ENCODE measurements around the gene DCAF8L1. TPM values are rescaled to one million over a fixed set of nuclear protein-coding genes. Genes with fewer than 3 reads are reported as not detected.
"Not testable (repeated sequence)": the region's sequence is repeated elsewhere in the genome, so short reads cannot be mapped to it uniquely, and the experiment has no call there.

Gene DCAF8L1
- total RNA-seq, 1 experiment from 2014 or later: not detected

GRCh38 chrX:27966492-27966891 lies 14.8 kb downstream of the DCAF8L1 start:
- no peak overlapping the region for H3K23ac ChIP-seq (ENCODE audit: insufficient read length, low read depth, low read length)
- no CpG with 5 or more reads among the region's 1 CpG for WGBS (ENCODE audit: extremely low coverage, insufficient read length, low lambda C conversion rate)
- H3K36me3 Mint-ChIP-seq (ENCODE audit: insufficient read depth in 1 of 3, low read depth in 3 of 3): peaks cover 10 to 12% (median 12%) of the 10 kb centered on the region in 3 experiments
- no peak overlapping the region for H2BK120ac ChIP-seq (ENCODE audit: low read depth, low read length, poor library complexity, severe bottlenecking)
- H3K4me1 ChIP-seq (ENCODE audit: insufficient read depth, low read length): no peaks in the 10 kb centered on the region
- no peak overlapping the region for H2AFZ ChIP-seq (ENCODE audit: low read length)
- H3K23me2 ChIP-seq (ENCODE audit: insufficient read length, low read depth, low read length, poor library complexity, severe bottlenecking): no peaks in the 10 kb centered on the region
- H4K8ac ChIP-seq (replicated peaks; ENCODE audit: insufficient read length, low read depth, low read length): no peak overlapping the region
- no peaks in the 10 kb centered on the region for H3K27me3 ChIP-seq (ENCODE audit: insufficient read depth, low read length)
- no peak overlapping the region for H4K91ac ChIP-seq (ENCODE audit: insufficient read length, low read depth, low read length)
- no peak overlapping the region for H2BK15ac ChIP-seq (ENCODE audit: low read depth, low read length)
- H3K4me2 ChIP-seq (ENCODE audit: insufficient read depth, insufficient read length, low read length): no peak overlapping the region
- H3T11ph ChIP-seq (ENCODE audit: low read length): no peak overlapping the region
- no peak overlapping the region for H3K27ac ChIP-seq (ENCODE audit: insufficient read length, low read depth, low read length)
- no peak overlapping the region for H3K4me3 Mint-ChIP-seq
- H3K27me3 Mint-ChIP-seq (ENCODE audit: low read depth): no peaks in the 10 kb centered on the region; the same call in 1 of the 2 replicates
- no peak overlapping the region for H3K27ac Mint-ChIP-seq
- no peak overlapping the region for H3K56ac ChIP-seq (ENCODE audit: insufficient read length, low read depth, low read length)
- H4K5ac ChIP-seq (ENCODE audit: insufficient read length, low read depth, low read length): no peak overlapping the region
- no peaks in the 10 kb centered on the region for H3K79me1 ChIP-seq (ENCODE audit: insufficient read depth, low read depth, low read length, poor library complexity, severe bottlenecking)
- no peak overlapping the region for H3K9ac ChIP-seq (ENCODE audit: extremely low read depth, insufficient read length, low read length)
- DNase-seq: no peak
- no peak overlapping the region for H2AK5ac ChIP-seq (ENCODE audit: insufficient read length, low read length)
- H3K4ac ChIP-seq (ENCODE audit: low read depth, low read length): no peak overlapping the region
- no peaks in the 10 kb centered on the region for H4K20me1 ChIP-seq (ENCODE audit: control insufficient read depth, insufficient read depth, insufficient read length)
- H3K9me3 Mint-ChIP-seq: peaks cover 65 to 77% of the 10 kb centered on the region in 2 experiments
- no peak overlapping the region for H3K18ac ChIP-seq (ENCODE audit: insufficient read length, low read depth, low read length)
- H3K14ac ChIP-seq (ENCODE audit: insufficient read depth, low read length): no peak overlapping the region
- H2BK12ac ChIP-seq (ENCODE audit: insufficient read length, low read depth, low read length): no peak overlapping the region
- no peaks in the 10 kb centered on the region for H3K79me2 ChIP-seq (ENCODE audit: insufficient read depth, low read length)
- H2BK5ac ChIP-seq (ENCODE audit: insufficient read length, low read length): no peak overlapping the region
- H3K9me3 ChIP-seq (ENCODE audit: control insufficient read depth, low read depth, low read length): peaks cover 10% of the 10 kb centered on the region
- no peak for TF ChIP-seq CTCF (conservative IDR thresholded peaks at IDR 0.05)
- no peak overlapping the region for H2BK20ac ChIP-seq (ENCODE audit: low read depth, low read length, poor library complexity, severe bottlenecking)
- no peaks in the 10 kb centered on the region for H3K4me1 Mint-ChIP-seq

- H3K14ac ChIP-seq (ENCODE audit: insufficient read depth, low read length); H3T11ph ChIP-seq (ENCODE audit: low read length); H2BK15ac ChIP-seq (ENCODE audit: low read depth, low read length); H3K27ac ChIP-seq (ENCODE audit: insufficient read length, low read depth, low read length); H4K20me1 ChIP-seq (ENCODE audit: control insufficient read depth, insufficient read depth, insufficient read length); H2BK20ac ChIP-seq (ENCODE audit: low read depth, low read length, poor library complexity, severe bottlenecking); H3K4ac ChIP-seq (ENCODE audit: low read depth, low read length); H3K4me3 Mint-ChIP-seq; H4K8ac ChIP-seq (replicated peaks; ENCODE audit: insufficient read length, low read depth, low read length); H3K4me1 Mint-ChIP-seq; H3K56ac ChIP-seq (ENCODE audit: insufficient read length, low read depth, low read length); H4K91ac ChIP-seq (ENCODE audit: insufficient read length, low read depth, low read length); H3K27me3 ChIP-seq (ENCODE audit: insufficient read depth, low read length); H3K4me2 ChIP-seq (ENCODE audit: insufficient read depth, insufficient read length, low read length); DNase-seq; H2AFZ ChIP-seq (ENCODE audit: low read length); H2AK5ac ChIP-seq (ENCODE audit: insufficient read length, low read length); H3K79me1 ChIP-seq (ENCODE audit: insufficient read depth, low read depth, low read length, poor library complexity, severe bottlenecking); H3K27me3 Mint-ChIP-seq (ENCODE audit: low read depth); H2BK5ac ChIP-seq (ENCODE audit: insufficient read length, low read length); H3K23me2 ChIP-seq (ENCODE audit: insufficient read length, low read depth, low read length, poor library complexity, severe bottlenecking); H3K23ac ChIP-seq (ENCODE audit: insufficient read length, low read depth, low read length); H3K18ac ChIP-seq (ENCODE audit: insufficient read length, low read depth, low read length); H4K5ac ChIP-seq (ENCODE audit: insufficient read length, low read depth, low read length); H2BK12ac ChIP-seq (ENCODE audit: insufficient read length, low read depth, low read length); H3K79me2 ChIP-seq (ENCODE audit: insufficient read depth, low read length); H3K27ac Mint-ChIP-seq; H2BK120ac ChIP-seq (ENCODE audit: low read depth, low read length, poor library complexity, severe bottlenecking); H3K9ac ChIP-seq (ENCODE audit: extremely low read depth, insufficient read length, low read length); H3K4me1 ChIP-seq (ENCODE audit: insufficient read depth, low read length): not testable (repeated sequence)
- Mint-ChIP-seq H3K36me3 (ENCODE audit: insufficient read depth in 1 of 3, low read depth in 3 of 3) (peaks cover 15 to 20% (median 20%) of the 10 kb centered on the region in 3 experiments), H3K9me3 (peaks cover 70 to 83% of the 10 kb centered on the region in 2 experiments)
- no CpG with 5 or more reads among the region's 5 CpGs for WGBS (ENCODE audit: extremely low coverage, insufficient read length, low lambda C conversion rate)
- H3K9me3 ChIP-seq (ENCODE audit: control insufficient read depth, low read depth, low read length): peaks cover 17% of the 10 kb centered on the region
These were observed 15.9 kb downstream of the DCAF8L1 start for GRCh38 chrX:27965348-27965747.
